ENCODE results near the gene HK1.
A peak's percentile ranks its signal among the peaks of the same experiment; 100 is the strongest.

The HK1 gene

GRCh38 chr10:69402386-69402785 lies 124.1 kb downstream of the HK1 start:
- no peak for DNase-seq (ENCODE audit: low read depth in 1 of 2, low spot score in 1 of 2)

GRCh38 chr10:69403066-69403465 lies 124.8 kb downstream of the HK1 start:
- DNase-seq (ENCODE audit: low read depth in 1 of 2, low spot score in 1 of 2): no peak

- DNase-seq (ENCODE audit: low read depth in 1 of 2, low spot score in 1 of 2): no peak
These were observed 125.2 kb downstream of the HK1 start for GRCh38 chr10:69403519-69403918.

- no peak for DNase-seq (ENCODE audit: low read depth in 1 of 2, low spot score in 1 of 2)
These were observed 126.5 kb downstream of the HK1 start for GRCh38 chr10:69404786-69405185.

- no peak for DNase-seq (ENCODE audit: low read depth in 1 of 2, low spot score in 1 of 2)
These were observed 126.9 kb downstream of the HK1 start for GRCh38 chr10:69405221-69405620.

GRCh38 chr10:69406302-69406811 lies 128.1 kb downstream of the HK1 start:
- DNase-seq (ENCODE audit: low read depth in 1 of 2, low spot score in 1 of 2): no peak

GRCh38 chr10:69406816-69407580 lies 128.7 kb downstream of the HK1 start:
- DNase-seq (ENCODE audit: low read depth in 1 of 2, low spot score in 1 of 2): no peak

- no peak for DNase-seq (ENCODE audit: low read depth in 1 of 2, low spot score in 1 of 2)
These were observed 129.5 kb downstream of the HK1 start for GRCh38 chr10:69407621-69408301.

GRCh38 chr10:69408318-69409175 lies 130.3 kb downstream of the HK1 start:
- peak; percentile 82 to 84 for DNase-seq (ENCODE audit: low read depth in 1 of 2, low spot score in 1 of 2)

- no peak for DNase-seq (ENCODE audit: low read depth in 1 of 2, low spot score in 1 of 2)
These were observed 130.8 kb downstream of the HK1 start for GRCh38 chr10:69409176-69409495.

- no peak for DNase-seq (ENCODE audit: low read depth in 1 of 2, low spot score in 1 of 2)
These were observed 131.7 kb downstream of the HK1 start for GRCh38 chr10:69409968-69410367.

GRCh38 chr10:69410487-69410886 lies 132.2 kb downstream of the HK1 start:
- DNase-seq (ENCODE audit: low read depth in 1 of 2, low spot score in 1 of 2): no peak

GRCh38 chr10:69411476-69411875 lies 133.2 kb downstream of the HK1 start:
- no peak for DNase-seq (ENCODE audit: low read depth in 1 of 2, low spot score in 1 of 2)

- no peak for DNase-seq (ENCODE audit: low read depth in 1 of 2, low spot score in 1 of 2)
These were observed 134.0 kb downstream of the HK1 start for GRCh38 chr10:69412232-69412790.

GRCh38 chr10:69413221-69413865 lies 135.0 kb downstream of the HK1 start:
- no peak for DNase-seq (ENCODE audit: low read depth in 1 of 2, low spot score in 1 of 2)

- no peak for DNase-seq (ENCODE audit: low read depth in 1 of 2, low spot score in 1 of 2)
These were observed 136.0 kb downstream of the HK1 start for GRCh38 chr10:69414036-69415018.

- DNase-seq (ENCODE audit: low read depth in 1 of 2, low spot score in 1 of 2): no peak
These were observed 136.8 kb downstream of the HK1 start for GRCh38 chr10:69415049-69415448.

- DNase-seq (ENCODE audit: low read depth in 1 of 2, low spot score in 1 of 2): no peak
These were observed 137.7 kb downstream of the HK1 start for GRCh38 chr10:69415951-69416350.

- DNase-seq (ENCODE audit: low read depth in 1 of 2, low spot score in 1 of 2): no peak
These were observed 138.4 kb downstream of the HK1 start, which contains the start of gene TACR2 for GRCh38 chr10:69416695-69417094. TACR2 (minus strand) TSS chr10:69416918; CDS start chr10:69416323, 595 bp downstream.

GRCh38 chr10:69417542-69417941 lies 139.2 kb downstream of the HK1 start:
- no peak for DNase-seq (ENCODE audit: low read depth in 1 of 2, low spot score in 1 of 2)
